HG03159 (cell line): Measurements from ENCODE around the gene PCBP3.

Experiments used
- ATAC-seq: cut with Tn5 transposase; IDR thresholded peaks from one replicate; pipeline ENCODE4 v1.9.1; 2021; ENCODE audit warnings: mild to moderate bottlenecking, moderate library complexity; ENCODE audit not compliant: unreplicated experiment

PCBP3 gene

GRCh38 chr21:45900034-45900868, 256.7 kb downstream of the PCBP3 start:
- no peak for ATAC-seq

GRCh38 chr21:45901061-45901690, 257.7 kb downstream of the PCBP3 start:
- ATAC-seq: no peak

- no peak for ATAC-seq
Observed at GRCh38 chr21:45902292-45902995, 258.9 kb downstream of the PCBP3 start.

- ATAC-seq: no peak
Observed at GRCh38 chr21:45905196-45905595, 261.7 kb downstream of the PCBP3 start.

GRCh38 chr21:45906196-45906805, 262.8 kb downstream of the PCBP3 start:
- ATAC-seq: no peak

- ATAC-seq: no peak
Observed at GRCh38 chr21:45906859-45907258, 263.3 kb downstream of the PCBP3 start.

- no peak for ATAC-seq
Observed at GRCh38 chr21:45908536-45909237, 265.2 kb downstream of the PCBP3 start.

- no peak for ATAC-seq
Observed at GRCh38 chr21:45909238-45909988, 265.9 kb downstream of the PCBP3 start.

GRCh38 chr21:45910155-45910547, 266.6 kb downstream of the PCBP3 start:
- no peak for ATAC-seq

- ATAC-seq: no peak
Observed at GRCh38 chr21:45910548-45911221, 267.2 kb downstream of the PCBP3 start.

- no peak for ATAC-seq
Observed at GRCh38 chr21:45911806-45912325, 268.3 kb downstream of the PCBP3 start.

- ATAC-seq: no peak
Observed at GRCh38 chr21:45912611-45913417, 269.3 kb downstream of the PCBP3 start.

- no peak for ATAC-seq
Observed at GRCh38 chr21:45913418-45913765, 269.9 kb downstream of the PCBP3 start.

- ATAC-seq: no peak
Observed at GRCh38 chr21:45913886-45914285, 270.4 kb downstream of the PCBP3 start.

GRCh38 chr21:45914321-45914845, 270.9 kb downstream of the PCBP3 start:
- no peak for ATAC-seq

GRCh38 chr21:45916011-45916840, 272.7 kb downstream of the PCBP3 start:
- ATAC-seq: no peak

- ATAC-seq: no peak
Observed at GRCh38 chr21:45917241-45917640, 273.7 kb downstream of the PCBP3 start.
